HG03135 (cell line): ENCODE results near the gene VSTM2B.

Experiments used
- ATAC-seq: cut with Tn5 transposase; IDR thresholded peaks from one replicate; pipeline ENCODE4 v1.9.1; 2021; ENCODE audit warnings: mild to moderate bottlenecking, moderate library complexity; ENCODE audit not compliant: unreplicated experiment

VSTM2B gene

DNA sequence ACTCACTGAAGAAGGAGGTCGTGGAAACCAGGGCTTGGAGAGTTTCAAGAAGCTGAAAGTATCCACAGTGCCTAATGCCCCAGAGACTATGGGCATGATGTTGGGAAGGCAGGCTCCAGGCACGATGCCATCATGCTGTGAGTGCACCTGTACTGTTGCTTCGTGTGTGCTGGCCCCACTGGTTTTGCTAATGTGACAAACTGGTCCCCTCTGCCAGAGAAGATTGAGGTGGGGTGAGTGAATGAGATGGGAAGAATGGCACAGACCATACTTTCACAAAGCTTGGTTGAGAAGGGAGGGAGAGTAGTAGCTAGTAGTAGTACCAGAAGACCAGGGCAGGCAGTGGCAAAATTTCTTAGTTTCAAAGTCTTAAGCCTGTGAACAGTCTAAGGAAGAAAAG is 61.3 kb downstream of the VSTM2B start:
- no peak for ATAC-seq

- ATAC-seq: no peak
These were observed 61.8 kb downstream of the VSTM2B start for GRCh38 chr19:29587518-29587986.

GRCh38 chr19:29588095-29588494 is 62.3 kb downstream of the VSTM2B start:
- ATAC-seq: no peak

DNA sequence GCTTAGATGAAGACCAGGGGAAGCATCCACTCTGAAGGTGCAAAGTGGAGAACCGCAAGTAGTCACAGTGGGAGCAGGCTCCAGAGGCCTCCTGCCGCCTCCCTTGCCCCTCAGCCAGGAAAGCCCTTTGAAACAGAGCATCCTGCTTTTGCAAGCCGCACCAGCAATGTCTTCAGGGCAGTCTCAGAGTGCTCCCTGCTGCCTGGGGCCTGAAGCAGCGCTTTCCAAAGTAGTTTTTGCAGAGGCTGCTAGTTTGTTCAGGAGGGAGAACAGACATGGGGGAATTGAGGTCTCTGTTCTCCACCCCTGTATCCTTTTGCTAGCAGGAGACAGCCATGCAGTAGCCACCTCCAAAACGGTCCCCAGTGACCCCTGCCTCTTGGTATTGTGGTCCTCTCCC is 64.5 kb downstream of the VSTM2B start:
- no peak for ATAC-seq

GRCh38 chr19:29591670-29592069 is 65.9 kb downstream of the VSTM2B start:
- ATAC-seq: no peak

GRCh38 chr19:29593869-29594268 is 68.1 kb downstream of the VSTM2B start:
- no peak for ATAC-seq

- no peak for ATAC-seq
These were observed 70.4 kb downstream of the VSTM2B start for GRCh38 chr19:29596080-29596727.

- ATAC-seq: no peak
These were observed 71.2 kb downstream of the VSTM2B start for GRCh38 chr19:29596885-29597525.

DNA sequence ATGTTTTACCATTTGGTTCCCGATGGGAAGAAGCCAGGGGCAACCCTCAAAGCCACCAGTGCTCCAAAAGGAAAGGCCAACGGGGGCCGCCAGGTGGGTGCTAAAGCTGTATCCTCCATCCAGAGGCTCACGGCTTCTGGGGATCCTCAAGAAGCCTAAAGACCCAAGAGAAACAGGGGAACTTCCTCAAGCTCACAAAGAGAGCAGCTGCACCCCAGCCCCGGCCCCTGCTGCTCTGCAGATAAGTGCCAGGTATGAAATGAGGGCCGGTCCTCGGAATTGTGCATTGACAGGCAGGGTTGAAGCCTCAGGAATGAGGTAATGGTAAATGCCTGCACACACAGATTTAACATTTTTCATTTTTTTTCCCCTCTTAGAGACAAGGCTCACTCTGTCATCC is 72.2 kb downstream of the VSTM2B start:
- no peak for ATAC-seq

GRCh38 chr19:29598496-29598895 is 72.7 kb downstream of the VSTM2B start:
- no peak for ATAC-seq

DNA sequence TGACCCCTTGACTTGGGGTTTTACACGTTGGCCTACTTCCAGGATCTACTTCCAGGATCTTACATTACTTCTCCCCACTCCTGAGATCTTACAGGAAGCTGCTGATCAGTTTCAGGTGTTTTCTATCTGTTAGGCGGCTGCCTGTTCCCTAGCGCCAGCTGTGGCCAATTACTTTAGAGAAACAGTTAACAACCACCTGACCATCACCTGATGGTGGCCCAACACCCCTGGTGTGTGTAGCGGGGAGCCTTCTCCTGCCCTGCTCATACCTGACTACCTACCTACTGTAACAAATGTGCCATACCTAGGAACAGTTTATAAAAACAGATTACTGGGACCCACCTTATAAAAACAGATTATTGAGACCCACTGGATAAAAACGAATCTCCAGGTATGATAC is 77.5 kb downstream of the VSTM2B start:
- ATAC-seq: no peak

- ATAC-seq: peak; percentile 54
These were observed 80.0 kb downstream of the VSTM2B start, which contains the start of gene POP4 for GRCh38 chr19:29605653-29606419. POP4 (plus strand) TSS chr19:29606283; CDS start chr19:29606319, 36 bp downstream.

GRCh38 chr19:29606420-29606747 is 80.6 kb downstream of the VSTM2B start:
- ATAC-seq: peak; percentile 19

GRCh38 chr19:29609636-29610035 is 83.8 kb downstream of the VSTM2B start:
- no peak for ATAC-seq

GRCh38 chr19:29610213-29610573 is 84.4 kb downstream of the VSTM2B start:
- ATAC-seq: no peak

- ATAC-seq: peak; percentile 74
These were observed 84.9 kb downstream of the VSTM2B start for GRCh38 chr19:29610574-29611271.

- no peak for ATAC-seq
These were observed 86.3 kb downstream of the VSTM2B start for GRCh38 chr19:29612121-29612520.

GRCh38 chr19:29612801-29613595 is 87.2 kb downstream of the VSTM2B start:
- ATAC-seq: no peak

DNA sequence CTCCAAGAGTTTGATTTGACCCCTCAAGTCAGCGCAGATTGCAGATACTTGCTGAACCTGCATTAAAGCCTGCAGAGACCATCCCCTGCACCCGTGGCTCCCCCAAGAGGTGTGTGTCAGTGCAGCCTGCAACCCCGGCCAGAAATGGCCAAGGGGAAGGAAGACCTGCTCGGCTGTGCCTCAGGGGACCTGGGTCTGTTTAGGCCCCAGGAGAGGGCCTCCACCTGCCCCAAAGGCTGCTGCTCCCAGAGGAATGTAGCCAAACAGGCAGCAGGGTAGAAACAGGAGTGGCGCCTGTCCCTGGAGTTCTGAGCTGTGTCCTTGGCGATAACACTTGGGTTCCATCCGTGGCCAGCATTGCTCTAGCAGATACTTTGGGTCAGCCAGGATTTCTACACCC is 88.3 kb downstream of the VSTM2B start:
- no peak for ATAC-seq
